Panc1 (cell line): Measurements from ENCODE around the gene LRRC73. TPM values are rescaled to one million over a fixed set of nuclear protein-coding genes. Genes with fewer than 3 reads are reported as not detected.

Experiments used
- ATAC-seq: fragments of 200-7000 bp; cut with Tn5 transposase; 2 replicates; pipeline ENCODE4 v1.9.1; 2020; ENCODE audit warnings: mild to moderate bottlenecking, moderate library complexity
- BruUV-seq: library from RNA; stranded (reverse); fragments of 400-500 nt; replicated peaks from 2 replicates; lab custom pipeline; 2021; lab: Mats Ljungman, UMichigan
- CTCF ChIA-PET: fragments of 300-600 bp; sonication (Branson Sonifier 250); formaldehyde crosslinking; loops from one replicate; lab custom pipeline; 2022; ENCODE audit warnings: antibody characterized with exemption; lab: Charles Lee
- POLR2A ChIA-PET: fragments of 300-600 bp; sonication (Branson Sonifier 250); formaldehyde crosslinking; loops from one replicate; lab custom pipeline; 2022; ENCODE audit warnings: antibody characterized with exemption; lab: Charles Lee
- DNase-seq: peaks from one replicate; pipeline ENCODE4 v3.0.0-alpha.2; 2010; ENCODE audit warnings: low read depth, low spot score
- H3K27ac ChIP-seq: 2 replicates; pipeline ENCODE4 v1.5.1; 2011; ENCODE audit warnings: mild to moderate bottlenecking, low read length, inconsistent platforms
- H3K27me3 ChIP-seq: fragments of 200-500 bp; sonication (Bioruptor generic); 2 replicates; pipeline ENCODE4 v1.6.0; 2014; ENCODE audit warnings: low read length, inconsistent platforms; ENCODE audit not compliant: control insufficient read depth, insufficient read depth
- H3K36me3 ChIP-seq: fragments of 200-500 bp; sonication (Bioruptor generic); 2 replicates; pipeline ENCODE4 v1.5.1; 2014; ENCODE audit warnings: inconsistent platforms, mild to moderate bottlenecking, low read length, moderate library complexity; ENCODE audit not compliant: control insufficient read depth, insufficient read depth
- H3K4me1 ChIP-seq: 2 replicates; pipeline ENCODE4 v1.5.1; 2011; ENCODE audit warnings: inconsistent platforms, mild to moderate bottlenecking, low read length, moderate library complexity; ENCODE audit not compliant: control insufficient read depth, insufficient read depth
- H3K4me3 ChIP-seq, 2 experiments: 2 replicates each; pipeline ENCODE4 v1.5.1; 2011 to 2012; ENCODE audit warnings: low read depth in 2 of 2, low read length in 2 of 2, mild to moderate bottlenecking in 2 of 2, inconsistent platforms in 1 of 2, moderate library complexity in 1 of 2
- H3K9me3 ChIP-seq: fragments of 200-500 bp; sonication (Bioruptor generic); 2 replicates; pipeline ENCODE4 v1.5.1; 2014; ENCODE audit warnings: low read depth, mild to moderate bottlenecking, inconsistent platforms, low read length, moderate library complexity; ENCODE audit not compliant: control insufficient read depth, insufficient read depth
- POLR2AphosphoS5 ChIP-seq: IDR thresholded peaks from 2 replicates; pipeline ENCODE4 v1.6.1; 2012; ENCODE audit warnings: mild to moderate bottlenecking, low read depth, low read length, moderate library complexity
- SIN3A ChIP-seq: IDR thresholded peaks from 2 replicates; pipeline ENCODE4 v1.6.1; 2012; ENCODE audit warnings: low read depth, mild to moderate bottlenecking, low read length, moderate library complexity, borderline replicate concordance; ENCODE audit not compliant: insufficient read depth
- TCF7L2 ChIP-seq: IDR thresholded peaks from 2 replicates; pipeline ENCODE4 v1.6.1; 2011; ENCODE audit warnings: mild to moderate bottlenecking, low read depth, low read length, inconsistent platforms
- in situ Hi-C: cut with HindIII; loops from 2 replicates; pipeline ENCODE4 v1.10.0; 2016; ENCODE audit warnings: low sequenced_read_pairs, low pct_unique_long_range_greater_than_20kb
- intact Hi-C: fragments of 100-400 bp; cut with micrococcal nuclease; formaldehyde crosslinking; loops from one replicate; pipeline ENCODE4 v1.10.0; 2022; ENCODE audit not compliant: unreplicated experiment
- total RNA-seq: library from RNA; stranded (reverse); gene quantifications from one replicate; pipeline ENCODE4 v1.2.1, GENCODE V29; 2021; ENCODE audit not compliant: unreplicated experiment
- TF ChIP-seq, protein P1 (sequence below): fragments of 450-650 bp; IDR thresholded peaks from 2 replicates; pipeline ENCODE4 v1.5.1; 2017; ENCODE audit warnings: mild to moderate bottlenecking
- TF ChIP-seq, protein P2 (sequence below), 2 experiments: IDR thresholded peaks; 2 replicates each; pipeline ENCODE4 v1.6.1; 2011 to 2012; ENCODE audit warnings: low read depth in 2 of 2, control low read depth in 1 of 2, low read length in 1 of 2, mild to moderate bottlenecking in 1 of 2, moderate library complexity in 1 of 2; ENCODE audit not compliant: insufficient read depth in 1 of 2

The LRRC73 gene
- total RNA-seq, 1 experiment from 2014 or later, result 2.9 TPM

DNA sequence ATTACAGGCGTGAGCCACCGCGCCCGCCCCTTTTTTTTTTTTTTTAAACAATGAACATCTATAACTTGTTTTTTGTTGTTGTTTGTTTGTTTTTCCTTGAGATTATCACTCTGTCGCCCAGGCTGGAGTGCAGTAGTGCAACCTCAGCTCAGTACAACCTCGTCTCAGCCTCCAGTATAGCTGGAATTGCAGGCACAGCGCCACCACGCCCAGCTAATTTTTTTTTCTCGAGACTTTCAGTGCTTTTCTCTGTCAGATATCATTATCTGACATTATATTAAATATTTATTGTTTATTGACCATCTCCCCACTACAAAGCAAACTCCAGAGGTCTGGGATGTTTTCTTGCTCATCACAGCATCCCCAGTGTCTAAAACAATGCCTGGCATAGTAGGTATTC, 52.5 kb downstream of the LRRC73 start:
- no TSS peak for BruUV-seq
- intact Hi-C loops (no loop called here), in situ Hi-C loops (no loop called here)
- ChIA-PET CTCF (interaction anchor here (0.7 to 1.4 kb wide), 4 partner anchors 27 to 67 kb away, joined by 4 to 16 read pairs (median 6); no protein-coding TSS in a partner anchor), POLR2A (interaction anchor here (0.6 to 0.8 kb wide), 4 partner anchors 8 to 235 kb away, joined by 3 to 7 read pairs (median 3); no protein-coding TSS in a partner anchor)
- 0 out of 2 replicates have a peak, but pooled peaks cover 5% of the 10 kb centered on the region for H3K9me3 ChIP-seq
- H3K4me3 ChIP-seq, result peak overlapping the region; percentile 38 to 75
- no peak overlapping the region for H3K27ac ChIP-seq
- peaks cover 13% of the 10 kb centered on the region for H3K4me1 ChIP-seq
- H3K36me3 ChIP-seq, result no peaks in the 10 kb centered on the region; the same call in 1 of the 2 replicates
- DNase-seq, result no peak
- ATAC-seq, result no peak
- TF ChIP-seq, protein P1, sequence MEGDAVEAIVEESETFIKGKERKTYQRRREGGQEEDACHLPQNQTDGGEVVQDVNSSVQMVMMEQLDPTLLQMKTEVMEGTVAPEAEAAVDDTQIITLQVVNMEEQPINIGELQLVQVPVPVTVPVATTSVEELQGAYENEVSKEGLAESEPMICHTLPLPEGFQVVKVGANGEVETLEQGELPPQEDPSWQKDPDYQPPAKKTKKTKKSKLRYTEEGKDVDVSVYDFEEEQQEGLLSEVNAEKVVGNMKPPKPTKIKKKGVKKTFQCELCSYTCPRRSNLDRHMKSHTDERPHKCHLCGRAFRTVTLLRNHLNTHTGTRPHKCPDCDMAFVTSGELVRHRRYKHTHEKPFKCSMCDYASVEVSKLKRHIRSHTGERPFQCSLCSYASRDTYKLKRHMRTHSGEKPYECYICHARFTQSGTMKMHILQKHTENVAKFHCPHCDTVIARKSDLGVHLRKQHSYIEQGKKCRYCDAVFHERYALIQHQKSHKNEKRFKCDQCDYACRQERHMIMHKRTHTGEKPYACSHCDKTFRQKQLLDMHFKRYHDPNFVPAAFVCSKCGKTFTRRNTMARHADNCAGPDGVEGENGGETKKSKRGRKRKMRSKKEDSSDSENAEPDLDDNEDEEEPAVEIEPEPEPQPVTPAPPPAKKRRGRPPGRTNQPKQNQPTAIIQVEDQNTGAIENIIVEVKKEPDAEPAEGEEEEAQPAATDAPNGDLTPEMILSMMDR, result peak; percentile 81
- TF ChIP-seq POLR2AphosphoS5 (no peak), SIN3A (no peak), TCF7L2 (no peak)
- TF ChIP-seq, protein P2, sequence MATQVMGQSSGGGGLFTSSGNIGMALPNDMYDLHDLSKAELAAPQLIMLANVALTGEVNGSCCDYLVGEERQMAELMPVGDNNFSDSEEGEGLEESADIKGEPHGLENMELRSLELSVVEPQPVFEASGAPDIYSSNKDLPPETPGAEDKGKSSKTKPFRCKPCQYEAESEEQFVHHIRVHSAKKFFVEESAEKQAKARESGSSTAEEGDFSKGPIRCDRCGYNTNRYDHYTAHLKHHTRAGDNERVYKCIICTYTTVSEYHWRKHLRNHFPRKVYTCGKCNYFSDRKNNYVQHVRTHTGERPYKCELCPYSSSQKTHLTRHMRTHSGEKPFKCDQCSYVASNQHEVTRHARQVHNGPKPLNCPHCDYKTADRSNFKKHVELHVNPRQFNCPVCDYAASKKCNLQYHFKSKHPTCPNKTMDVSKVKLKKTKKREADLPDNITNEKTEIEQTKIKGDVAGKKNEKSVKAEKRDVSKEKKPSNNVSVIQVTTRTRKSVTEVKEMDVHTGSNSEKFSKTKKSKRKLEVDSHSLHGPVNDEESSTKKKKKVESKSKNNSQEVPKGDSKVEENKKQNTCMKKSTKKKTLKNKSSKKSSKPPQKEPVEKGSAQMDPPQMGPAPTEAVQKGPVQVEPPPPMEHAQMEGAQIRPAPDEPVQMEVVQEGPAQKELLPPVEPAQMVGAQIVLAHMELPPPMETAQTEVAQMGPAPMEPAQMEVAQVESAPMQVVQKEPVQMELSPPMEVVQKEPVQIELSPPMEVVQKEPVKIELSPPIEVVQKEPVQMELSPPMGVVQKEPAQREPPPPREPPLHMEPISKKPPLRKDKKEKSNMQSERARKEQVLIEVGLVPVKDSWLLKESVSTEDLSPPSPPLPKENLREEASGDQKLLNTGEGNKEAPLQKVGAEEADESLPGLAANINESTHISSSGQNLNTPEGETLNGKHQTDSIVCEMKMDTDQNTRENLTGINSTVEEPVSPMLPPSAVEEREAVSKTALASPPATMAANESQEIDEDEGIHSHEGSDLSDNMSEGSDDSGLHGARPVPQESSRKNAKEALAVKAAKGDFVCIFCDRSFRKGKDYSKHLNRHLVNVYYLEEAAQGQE (IDR thresholded peaks at IDR 0.05; ENCODE audit: insufficient read depth in 1 of 2, low read depth in 2 of 2, low read length in 1 of 2), result no peak
- H3K27me3 ChIP-seq, result no peaks in the 10 kb centered on the region

Other genes starting within 250 kb of the LRRC73 start
- gene SLC22A7, start 212.1 kb downstream of the LRRC73 start, total RNA-seq, result not detected
- 0.64 TPM for gene CRIP3, start 201.5 kb downstream of the LRRC73 start, total RNA-seq
- gene ZNF318, start 140.7 kb downstream of the LRRC73 start, total RNA-seq, result 28.0 TPM
- gene ABCC10, start 82.8 kb downstream of the LRRC73 start, total RNA-seq, result 52.7 TPM
- 19.1 TPM for gene DLK2, start 54.8 kb downstream of the LRRC73 start, total RNA-seq
- gene TJAP1, start 32.8 kb downstream of the LRRC73 start, total RNA-seq, result 42.7 TPM
- gene YIPF3, start 6.6 kb upstream of the LRRC73 start, total RNA-seq, result 81.8 TPM
- 65.1 TPM for gene POLR1C, start 6.7 kb upstream of the LRRC73 start, total RNA-seq
- gene XPO5, start 65.7 kb upstream of the LRRC73 start, total RNA-seq, result 86.4 TPM
- gene POLH, start 65.8 kb upstream of the LRRC73 start, total RNA-seq, result 28.4 TPM
- 59.4 TPM for gene GTPBP2, start 118.9 kb upstream of the LRRC73 start, total RNA-seq
- 44.2 TPM for gene MAD2L1BP, start 125.5 kb upstream of the LRRC73 start, total RNA-seq
- 0.28 TPM for gene RSPH9, start 134.7 kb upstream of the LRRC73 start, total RNA-seq
- 45.8 TPM for gene MRPS18A, start 177.4 kb upstream of the LRRC73 start, total RNA-seq